ENCODE measurements around the gene STN1.
A peak's percentile ranks its signal among the peaks of the same experiment; 100 is the strongest.

Gene STN1

GRCh38 chr10:103840740-103841070 is 77.3 kb downstream of the STN1 start:
- no peak for DNase-seq

- no peak for DNase-seq
Measured at GRCh38 chr10:103839872-103840739, 77.9 kb downstream of the STN1 start.

DNA sequence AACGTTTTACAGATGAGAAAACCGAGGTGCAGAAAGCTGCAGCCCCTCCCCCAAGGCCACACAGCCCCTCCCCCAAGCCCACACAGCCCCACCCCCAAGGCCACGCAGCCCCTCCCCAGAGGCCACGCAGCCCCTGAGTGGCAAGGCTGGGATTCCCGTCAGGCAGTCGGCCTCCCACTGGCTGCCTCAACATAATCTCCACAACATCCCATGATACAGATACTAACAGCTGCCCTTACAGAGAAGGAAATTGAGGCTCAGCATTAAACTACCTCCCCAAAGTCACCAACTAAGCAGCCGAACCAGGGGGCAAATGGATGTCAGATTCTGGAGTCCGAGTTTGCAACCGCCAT is 78.5 kb downstream of the STN1 start:
- DNase-seq: no peak

GRCh38 chr10:103838862-103839518 is 79.0 kb downstream of the STN1 start:
- DNase-seq: no peak

DNA sequence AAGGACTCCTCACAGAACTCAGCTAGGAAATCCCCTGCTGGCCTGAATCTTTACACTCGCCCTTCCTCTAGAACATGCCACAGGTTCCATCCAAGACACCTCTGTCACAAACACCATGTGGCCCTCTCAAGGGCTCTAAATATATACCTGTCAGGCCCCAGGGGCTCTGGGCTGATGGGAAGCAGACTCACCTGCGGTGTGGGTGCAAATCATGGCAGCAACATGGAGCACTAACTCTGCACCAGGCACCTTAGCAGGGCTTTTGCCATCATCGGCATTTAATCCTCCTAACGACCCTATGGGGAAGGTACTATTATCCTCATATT is 80.0 kb downstream of the STN1 start:
- no peak for DNase-seq

DNA sequence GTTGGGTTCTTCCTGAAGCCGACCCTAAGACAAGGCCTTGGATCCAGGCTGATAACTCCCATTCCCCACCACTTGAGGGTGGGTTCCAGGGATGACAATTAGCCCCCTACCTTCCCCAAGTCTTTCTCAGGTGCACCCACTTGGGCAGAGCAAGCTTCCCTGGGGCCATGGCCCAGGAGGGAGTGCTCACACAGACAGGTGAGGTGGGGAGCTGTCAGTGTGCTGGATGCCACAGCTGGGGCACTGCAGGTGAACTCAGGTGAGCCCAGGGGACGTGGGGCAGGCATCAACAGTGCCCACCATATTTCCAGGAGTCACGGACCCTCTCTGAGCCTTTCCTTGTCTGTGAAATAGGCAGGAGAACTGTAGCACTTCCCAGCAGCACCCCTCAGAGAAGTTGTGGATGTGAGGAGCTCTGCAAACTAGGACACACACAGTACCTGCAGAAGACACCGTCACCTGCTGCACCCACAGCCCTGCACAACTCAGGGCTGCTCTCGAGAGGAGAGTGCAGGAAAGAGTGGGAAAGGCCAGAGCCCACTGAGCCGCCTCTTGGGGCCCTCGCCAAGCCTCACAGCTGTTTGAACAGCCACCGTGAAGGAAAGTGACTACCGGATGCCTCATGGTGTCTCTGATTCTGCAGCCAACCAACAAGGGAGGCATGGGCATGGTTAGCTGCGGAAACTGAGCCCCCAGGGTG is 80.5 kb downstream of the STN1 start:
- no peak for DNase-seq

DNA sequence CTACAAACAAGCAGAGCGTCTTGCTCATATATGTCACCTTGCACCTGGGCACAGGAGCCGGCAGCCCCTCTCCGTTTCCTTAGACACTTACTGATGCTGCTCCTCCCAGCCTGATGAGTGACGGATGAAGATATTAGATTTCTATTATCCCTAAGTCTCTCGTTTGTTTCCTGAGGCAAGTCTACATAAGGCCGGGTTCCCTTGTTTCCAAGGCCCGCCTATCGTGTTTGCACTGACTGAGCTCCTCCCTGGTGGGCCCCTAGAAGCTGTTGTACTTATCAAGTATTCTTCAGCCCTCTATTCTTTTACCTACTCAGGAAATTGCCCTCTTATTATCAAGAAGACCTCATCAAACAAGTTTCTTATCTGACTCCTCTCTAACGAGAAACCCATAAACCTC is 81.1 kb downstream of the STN1 start:
- no peak for DNase-seq

DNA sequence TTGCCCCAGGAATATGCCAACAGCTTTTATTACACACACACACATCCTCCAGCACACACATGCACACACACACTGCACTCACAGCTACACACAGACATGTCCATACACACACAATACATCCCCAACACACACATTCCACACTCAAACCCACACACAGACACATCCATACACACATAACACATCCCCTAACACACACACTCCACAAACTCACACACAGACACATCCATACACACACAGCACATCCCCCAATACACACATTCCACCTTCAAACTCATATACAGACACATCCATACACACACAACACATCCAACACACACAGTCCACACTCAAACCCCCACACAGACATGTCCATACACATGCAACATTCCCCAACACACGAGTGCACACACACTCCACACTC is 81.7 kb downstream of the STN1 start:
- DNase-seq: no peak

GRCh38 chr10:103835096-103836050 is 82.6 kb downstream of the STN1 start:
- DNase-seq: peak; percentile 48

DNA sequence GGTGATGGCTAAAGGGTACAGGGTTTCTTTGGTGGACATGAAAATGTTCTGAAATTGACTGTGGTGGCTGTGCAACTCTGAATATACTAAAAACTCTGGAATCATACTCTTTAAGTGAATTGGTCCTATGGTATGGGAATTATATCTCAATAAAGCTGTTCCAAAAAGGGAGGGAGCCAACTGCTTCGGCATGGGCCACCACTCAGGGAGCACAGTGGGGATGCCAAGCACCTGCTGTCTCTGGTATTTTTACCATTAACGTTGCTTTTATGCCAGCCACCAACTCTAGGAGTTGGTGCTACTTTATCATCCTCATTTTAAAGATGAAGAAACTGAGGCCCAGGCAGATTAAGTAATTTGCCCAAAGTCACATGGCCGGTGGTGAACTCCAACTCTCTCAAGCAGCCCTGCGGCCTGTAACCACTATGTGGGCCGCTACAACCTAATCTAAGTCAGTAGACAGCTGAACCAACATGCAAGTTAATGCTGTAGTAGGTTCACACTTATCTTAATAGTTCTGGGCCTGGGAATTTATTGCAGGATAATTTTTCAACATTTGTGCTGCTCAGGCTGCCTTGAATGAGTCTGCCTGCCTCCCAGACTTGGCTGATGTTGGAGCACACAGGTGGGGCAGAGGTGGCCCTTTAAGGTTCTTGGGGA is 83.4 kb downstream of the STN1 start:
- DNase-seq: no peak

DNA sequence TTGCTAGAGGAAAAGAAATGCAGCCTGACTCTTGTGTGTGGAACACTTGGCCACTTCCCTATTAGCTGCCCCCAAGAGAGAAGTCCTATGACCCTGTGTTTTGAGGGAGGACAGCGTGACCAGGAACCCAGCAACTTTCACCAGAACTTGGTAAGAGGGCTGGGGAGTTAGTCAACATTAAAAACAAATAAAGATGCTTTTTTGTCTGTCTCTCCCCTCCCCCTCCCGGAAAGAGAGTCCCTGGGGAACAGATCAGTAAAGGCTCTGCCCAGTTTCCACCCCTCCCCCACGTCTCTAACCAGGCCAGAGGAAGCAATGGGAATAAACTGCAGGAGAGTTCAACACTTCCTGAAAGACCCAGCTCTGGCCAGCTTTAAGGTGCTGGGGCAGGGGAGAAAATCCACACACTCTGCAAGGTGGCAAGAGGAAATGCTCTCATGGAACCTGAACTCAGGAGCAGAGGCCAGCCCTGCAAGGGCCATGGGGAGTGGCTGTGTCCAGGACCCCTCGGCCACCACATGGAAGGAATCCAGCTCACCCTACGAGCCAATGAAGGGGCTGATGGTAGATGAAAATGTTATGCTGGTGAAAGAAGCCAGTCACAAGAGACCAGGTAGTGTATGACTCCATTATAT is 84.1 kb downstream of the STN1 start:
- DNase-seq: peak; percentile 53

DNA sequence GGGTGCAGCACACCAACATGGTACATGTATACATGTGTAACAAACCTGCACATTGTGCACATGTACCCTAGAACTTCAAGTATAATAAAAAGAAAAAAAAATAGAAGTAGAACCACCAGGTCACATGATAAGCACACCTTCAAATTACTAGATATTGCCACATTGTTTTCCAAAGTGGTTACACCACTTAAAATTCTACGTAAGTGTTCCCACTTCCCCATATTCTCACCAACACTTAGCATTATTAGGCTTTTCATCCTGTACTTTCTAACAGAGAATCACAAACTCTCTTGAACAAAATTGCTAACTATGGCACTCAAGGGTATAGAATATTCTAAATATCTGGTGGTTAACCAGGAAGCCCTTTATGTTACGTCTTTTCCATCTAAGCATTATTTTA is 85.2 kb downstream of the STN1 start:
- DNase-seq: no peak

Data from fibroblast of skin of scalp (primary cell).